ENCODE measurements around the gene KCNH2. TPM values are rescaled to one million over a fixed set of nuclear protein-coding genes. Genes with fewer than 3 reads are reported as not detected.

Gene KCNH2
- total and polyA plus RNA-seq, 2 of the 13 experiments (the other 11 are each of a cell fraction or from before 2014, with no cell fraction given): 0.09 to 0.11 TPM

DNA sequence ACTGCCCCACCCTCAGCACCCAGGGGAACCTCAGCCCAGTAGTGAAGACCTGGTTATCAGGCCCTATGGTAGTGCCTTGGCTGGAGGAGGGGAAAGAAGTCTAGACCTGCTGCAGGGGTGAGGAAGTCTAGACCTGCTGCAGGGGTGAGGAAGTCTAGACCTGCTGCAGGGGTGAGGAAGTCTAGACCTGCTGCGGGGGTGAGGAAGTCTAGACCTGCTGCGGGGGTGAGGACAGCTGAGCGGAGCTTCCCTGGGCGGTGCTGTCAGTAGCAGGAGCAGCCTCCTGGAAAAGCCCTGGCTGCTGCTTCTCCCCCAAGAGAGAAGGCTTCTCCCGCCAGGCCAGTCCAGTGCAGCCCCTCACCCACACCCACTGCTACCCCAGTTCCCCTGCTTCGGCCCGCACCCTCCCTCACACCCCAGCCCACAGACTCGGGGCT lies 19.0 kb upstream of the KCNH2 start:
- FAIRE-seq: no peak
- CTCF ChIA-PET (ENCODE audit: low intra/inter-chr PET ratio, low total read pairs): no interaction called here

DNA sequence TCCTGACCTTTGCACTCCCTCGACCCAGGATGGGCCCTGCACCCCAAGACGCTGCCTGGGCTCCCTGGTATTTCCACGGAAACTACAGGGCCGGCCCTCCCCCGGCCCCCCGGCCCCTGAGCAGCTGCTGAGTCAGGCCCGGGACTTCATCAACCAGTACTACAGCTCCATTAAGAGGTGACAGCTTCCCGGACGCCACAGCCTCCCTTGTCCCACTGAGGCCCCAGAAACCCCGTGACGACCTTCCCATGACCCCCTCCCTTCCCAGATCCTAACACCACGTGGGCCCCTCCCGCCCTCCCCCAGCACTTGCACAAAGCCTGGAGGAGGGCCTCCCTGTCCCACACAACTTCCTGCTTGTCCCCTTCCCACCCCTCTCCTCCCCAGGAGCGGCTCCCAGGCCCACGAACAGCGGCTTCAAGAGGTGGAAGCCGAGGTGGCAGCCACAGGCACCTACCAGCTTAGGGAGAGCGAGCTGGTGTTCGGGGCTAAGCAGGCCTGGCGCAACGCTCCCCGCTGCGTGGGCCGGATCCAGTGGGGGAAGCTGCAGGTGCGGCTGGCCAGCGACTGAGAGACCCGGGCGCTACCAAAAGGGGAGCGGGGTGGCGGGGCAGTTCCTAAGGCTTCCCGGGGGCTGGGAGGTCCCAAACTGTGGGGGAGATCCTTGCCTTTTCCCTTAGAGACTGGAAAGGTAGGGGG lies 18.4 kb upstream of the KCNH2 start:
- POLR2A ChIA-PET: no interaction called here
- 50% methylated on average over 22 of the region's 31 CpGs for WGBS (ENCODE audit: low lambda C conversion rate)

More for the DNA sequence above, 19.0 kb upstream of the KCNH2 start:
- H3K27ac ChIP-seq (ENCODE audit: extremely low read length, insufficient read depth, low read length): no peak overlapping the region
- intact Hi-C loops (cut with micrococcal nuclease; ENCODE audit: unreplicated experiment): no loop called here
- H3K27me3 ChIP-seq (ENCODE audit: control insufficient read depth in 1 of 2, insufficient read depth in 2 of 2, low read length in 2 of 2): peaks cover 2 to 16% of the 10 kb centered on the region in 2 experiments; a peak in 4 of 5 replicates
- no peaks in the 10 kb centered on the region for H3K36me3 ChIP-seq (replicated peaks in 1 of 2; ENCODE audit: control insufficient read depth in 1 of 2, insufficient read depth in 2 of 2, low read length in 2 of 2)
- 20% methylated on average over 3 of the region's 8 CpGs for WGBS (ENCODE audit: low lambda C conversion rate)
- no peak overlapping the region for H3K4me3 ChIP-seq (replicated peaks in 1 of 3; ENCODE audit: insufficient read depth in 1 of 3, low read depth in 2 of 3, low read length in 3 of 3)
- no peaks in the 10 kb centered on the region for H3K9me3 ChIP-seq (ENCODE audit: low read length)
- H3K4me2 ChIP-seq (ENCODE audit: low read depth, low read length): no peak overlapping the region
- TF ChIP-seq E2F2 (CRISPR knock-in tag; IDR thresholded peaks at IDR 0.05; ENCODE audit: borderline replicate concordance) (no peak), TBP (CRISPR knock-in tag; IDR thresholded peaks at IDR 0.05) (no peak), JARID2 (CRISPR knock-in tag; IDR thresholded peaks at IDR 0.05; ENCODE audit: insufficient replicate concordance) (no peak), ZSCAN25 (CRISPR knock-in tag; IDR thresholded peaks at IDR 0.05) (peak; percentile 72), SKI (IDR thresholded peaks at IDR 0.05; ENCODE audit: partially characterized antibody) (peak; percentile 31)
- no peaks in the 10 kb centered on the region for H3K79me2 ChIP-seq (ENCODE audit: insufficient read depth, low read length)
- no peak overlapping the region for H2AFZ ChIP-seq (ENCODE audit: low read length)
- in situ Hi-C loops (cut with HindIII; ENCODE audit: extremely low pct_ligation_motif_present, low pct_unique_long_range_greater_than_20kb): no loop called here
- BruUV-seq (replicated peaks): no TSS peak
- ATAC-seq (no peak), DNase-seq (ENCODE audit: low spot score) (no peak)
- H4K20me1 ChIP-seq (ENCODE audit: insufficient read depth, low read length): no peaks in the 10 kb centered on the region
- no peak overlapping the region for H3K9ac ChIP-seq (ENCODE audit: insufficient read depth, low read depth, low read length)
- peaks cover 11% of the 10 kb centered on the region; the same call in 1 of the 2 replicates for H3K4me1 ChIP-seq (ENCODE audit: insufficient read depth, low read length)
- POLR2A ChIA-PET: no interaction called here

More for the DNA sequence above, 18.4 kb upstream of the KCNH2 start:
- intact Hi-C loops (cut with micrococcal nuclease; ENCODE audit: unreplicated experiment): no loop called here
- Histone ChIP-seq H3K4me3 (replicated peaks in 1 of 3; ENCODE audit: insufficient read depth in 1 of 3, low read depth in 2 of 3, low read length in 3 of 3) (no peak overlapping the region), H2AFZ (ENCODE audit: low read length) (no peak overlapping the region), H3K79me2 (ENCODE audit: insufficient read depth, low read length) (no peaks in the 10 kb centered on the region), H3K9ac (ENCODE audit: insufficient read depth, low read depth, low read length) (no peak overlapping the region), H3K4me1 (ENCODE audit: insufficient read depth, low read length) (peaks cover 11% of the 10 kb centered on the region; the same call in 1 of the 2 replicates), H3K9me3 (ENCODE audit: low read length) (no peaks in the 10 kb centered on the region), H3K27me3 (ENCODE audit: control insufficient read depth in 1 of 2, insufficient read depth in 2 of 2, low read length in 2 of 2) (peaks cover 2 to 16% of the 10 kb centered on the region in 2 experiments; a peak in 4 of 5 replicates), H3K27ac (ENCODE audit: extremely low read length, insufficient read depth, low read length) (no peak overlapping the region), H3K4me2 (ENCODE audit: low read depth, low read length) (no peak overlapping the region), H4K20me1 (ENCODE audit: insufficient read depth, low read length) (no peaks in the 10 kb centered on the region), H3K36me3 (replicated peaks in 1 of 2; ENCODE audit: control insufficient read depth in 1 of 2, insufficient read depth in 2 of 2, low read length in 2 of 2) (no peaks in the 10 kb centered on the region)
- FAIRE-seq (no peak), ATAC-seq (no peak), DNase-seq (ENCODE audit: low spot score) (no peak)
- in situ Hi-C loops (cut with HindIII; ENCODE audit: extremely low pct_ligation_motif_present, low pct_unique_long_range_greater_than_20kb): no loop called here
- no TSS peak for BruUV-seq (replicated peaks)
- CTCF ChIA-PET (ENCODE audit: low intra/inter-chr PET ratio, low total read pairs): no interaction called here
- TF ChIP-seq GABPB1 (CRISPR knock-in tag; IDR thresholded peaks at IDR 0.05) (peak; percentile 13; the same call in 1 of the 2 replicates), MXD1 (CRISPR knock-in tag; IDR thresholded peaks at IDR 0.05) (no peak)
- TF ChIP-seq, protein P1, sequence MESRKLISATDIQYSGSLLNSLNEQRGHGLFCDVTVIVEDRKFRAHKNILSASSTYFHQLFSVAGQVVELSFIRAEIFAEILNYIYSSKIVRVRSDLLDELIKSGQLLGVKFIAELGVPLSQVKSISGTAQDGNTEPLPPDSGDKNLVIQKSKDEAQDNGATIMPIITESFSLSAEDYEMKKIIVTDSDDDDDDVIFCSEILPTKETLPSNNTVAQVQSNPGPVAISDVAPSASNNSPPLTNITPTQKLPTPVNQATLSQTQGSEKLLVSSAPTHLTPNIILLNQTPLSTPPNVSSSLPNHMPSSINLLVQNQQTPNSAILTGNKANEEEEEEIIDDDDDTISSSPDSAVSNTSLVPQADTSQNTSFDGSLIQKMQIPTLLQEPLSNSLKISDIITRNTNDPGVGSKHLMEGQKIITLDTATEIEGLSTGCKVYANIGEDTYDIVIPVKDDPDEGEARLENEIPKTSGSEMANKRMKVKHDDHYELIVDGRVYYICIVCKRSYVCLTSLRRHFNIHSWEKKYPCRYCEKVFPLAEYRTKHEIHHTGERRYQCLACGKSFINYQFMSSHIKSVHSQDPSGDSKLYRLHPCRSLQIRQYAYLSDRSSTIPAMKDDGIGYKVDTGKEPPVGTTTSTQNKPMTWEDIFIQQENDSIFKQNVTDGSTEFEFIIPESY (CRISPR knock-in tag; IDR thresholded peaks at IDR 0.05): peak; percentile 91

Data from HepG2 (cell line).